ENCODE results near the gene VWA3B.

DNA sequence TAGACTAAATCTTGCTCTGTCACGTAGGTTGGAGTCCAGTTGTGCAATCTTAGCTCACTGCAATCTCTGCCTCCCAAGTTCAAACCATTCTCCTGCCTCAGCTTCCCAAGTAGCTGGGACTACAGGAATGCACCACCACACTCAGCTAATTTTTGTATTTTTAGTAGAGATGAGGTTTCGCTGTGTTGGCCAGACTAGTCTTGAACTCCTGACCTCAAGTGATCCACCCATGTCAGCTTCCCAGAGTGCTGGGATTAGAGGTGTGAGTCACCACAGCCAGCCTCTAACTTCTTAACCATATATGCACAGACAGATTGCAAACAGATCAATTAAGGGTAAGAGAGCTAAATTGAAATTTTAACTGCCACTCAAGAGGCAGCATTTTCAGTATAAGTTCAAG, 237.2 kb downstream of the VWA3B start:
- TF ChIP-seq POLR2A (IDR thresholded peaks at IDR 0.05), result no peak
- TF ChIP-seq, protein P1, sequence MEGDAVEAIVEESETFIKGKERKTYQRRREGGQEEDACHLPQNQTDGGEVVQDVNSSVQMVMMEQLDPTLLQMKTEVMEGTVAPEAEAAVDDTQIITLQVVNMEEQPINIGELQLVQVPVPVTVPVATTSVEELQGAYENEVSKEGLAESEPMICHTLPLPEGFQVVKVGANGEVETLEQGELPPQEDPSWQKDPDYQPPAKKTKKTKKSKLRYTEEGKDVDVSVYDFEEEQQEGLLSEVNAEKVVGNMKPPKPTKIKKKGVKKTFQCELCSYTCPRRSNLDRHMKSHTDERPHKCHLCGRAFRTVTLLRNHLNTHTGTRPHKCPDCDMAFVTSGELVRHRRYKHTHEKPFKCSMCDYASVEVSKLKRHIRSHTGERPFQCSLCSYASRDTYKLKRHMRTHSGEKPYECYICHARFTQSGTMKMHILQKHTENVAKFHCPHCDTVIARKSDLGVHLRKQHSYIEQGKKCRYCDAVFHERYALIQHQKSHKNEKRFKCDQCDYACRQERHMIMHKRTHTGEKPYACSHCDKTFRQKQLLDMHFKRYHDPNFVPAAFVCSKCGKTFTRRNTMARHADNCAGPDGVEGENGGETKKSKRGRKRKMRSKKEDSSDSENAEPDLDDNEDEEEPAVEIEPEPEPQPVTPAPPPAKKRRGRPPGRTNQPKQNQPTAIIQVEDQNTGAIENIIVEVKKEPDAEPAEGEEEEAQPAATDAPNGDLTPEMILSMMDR (IDR thresholded peaks at IDR 0.05), result no peak

Measured in esophagus squamous epithelium (tissue), 4 donors.